Immature natural killer cell (primary cell): ENCODE results near the gene P3H1. TPM values are rescaled to one million over a fixed set of nuclear protein-coding genes. Genes with fewer than 3 reads are reported as not detected.
"Not testable (repeated sequence)": the region's sequence is repeated elsewhere in the genome, so short reads cannot be mapped to it uniquely, and the experiment has no call there.

Source experiments
- DNase-seq, 3 donors: peaks; one replicate each; pipeline ENCODE4 v3.0.0; 2022; ENCODE audit warnings: mixed read lengths in 1 of 3
- H3K27ac Mint-ChIP-seq, 6 donors: one replicate each; pipeline ENCODE4 v1.8.0; 2020; ENCODE audit warnings: mixed read lengths in 6 of 6, mild to moderate bottlenecking in 5 of 6, inconsistent platforms in 4 of 6, moderate library complexity in 3 of 6
- H3K27me3 Mint-ChIP-seq, 3 donors: one replicate each; pipeline ENCODE4 v1.8.0; 2020 to 2021; ENCODE audit warnings: low read depth in 3 of 3, mild to moderate bottlenecking in 3 of 3, mixed read lengths in 3 of 3, moderate library complexity in 3 of 3, inconsistent platforms in 1 of 3
- H3K36me3 Mint-ChIP-seq, 3 donors: one replicate each; pipeline ENCODE4 v1.8.0; 2020; ENCODE audit warnings: mixed read lengths in 3 of 3, inconsistent platforms in 2 of 3, mild to moderate bottlenecking in 2 of 3
- H3K4me1 Mint-ChIP-seq, 2 donors: one replicate each; pipeline ENCODE4 v1.8.0; 2020; ENCODE audit warnings: inconsistent platforms in 2 of 2, mild to moderate bottlenecking in 2 of 2, mixed read lengths in 2 of 2, moderate library complexity in 1 of 2
- H3K4me3 Mint-ChIP-seq, 5 donors: one replicate each; pipeline ENCODE4 v1.8.0; 2020; ENCODE audit warnings: mild to moderate bottlenecking in 5 of 5, mixed read lengths in 5 of 5, inconsistent platforms in 3 of 5, moderate library complexity in 3 of 5
- H3K9me3 Mint-ChIP-seq, 6 donors: one replicate each; pipeline ENCODE4 v1.8.0; 2020; ENCODE audit warnings: mild to moderate bottlenecking in 6 of 6, mixed read lengths in 6 of 6, inconsistent platforms in 4 of 6, moderate library complexity in 3 of 6
- polyA plus RNA-seq, 3 donors: library from polyadenylated mRNA; unstranded; fragments of 300-500 nt; fragmentation: Illumina TruSeq; gene quantifications; one replicate each; pipeline ENCODE4 v1.2.3, GENCODE V29; 2021

Gene P3H1, protein sequence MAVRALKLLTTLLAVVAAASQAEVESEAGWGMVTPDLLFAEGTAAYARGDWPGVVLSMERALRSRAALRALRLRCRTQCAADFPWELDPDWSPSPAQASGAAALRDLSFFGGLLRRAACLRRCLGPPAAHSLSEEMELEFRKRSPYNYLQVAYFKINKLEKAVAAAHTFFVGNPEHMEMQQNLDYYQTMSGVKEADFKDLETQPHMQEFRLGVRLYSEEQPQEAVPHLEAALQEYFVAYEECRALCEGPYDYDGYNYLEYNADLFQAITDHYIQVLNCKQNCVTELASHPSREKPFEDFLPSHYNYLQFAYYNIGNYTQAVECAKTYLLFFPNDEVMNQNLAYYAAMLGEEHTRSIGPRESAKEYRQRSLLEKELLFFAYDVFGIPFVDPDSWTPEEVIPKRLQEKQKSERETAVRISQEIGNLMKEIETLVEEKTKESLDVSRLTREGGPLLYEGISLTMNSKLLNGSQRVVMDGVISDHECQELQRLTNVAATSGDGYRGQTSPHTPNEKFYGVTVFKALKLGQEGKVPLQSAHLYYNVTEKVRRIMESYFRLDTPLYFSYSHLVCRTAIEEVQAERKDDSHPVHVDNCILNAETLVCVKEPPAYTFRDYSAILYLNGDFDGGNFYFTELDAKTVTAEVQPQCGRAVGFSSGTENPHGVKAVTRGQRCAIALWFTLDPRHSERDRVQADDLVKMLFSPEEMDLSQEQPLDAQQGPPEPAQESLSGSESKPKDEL
- 10 to 100 TPM; 11.8 to 20.8 (median 17.3) TPM for polyA plus RNA-seq

- Mint-ChIP-seq H3K4me3 (peak within 1 kb of the TSS in 2 of 5 donors; percentile 92 to 94), H3K9me3 (no peaks in the 10 kb centered on the region), H3K36me3 (peaks cover 0 to 6% (median 2%) of the 10 kb centered on the region in 3 donors), H3K27me3 (peaks cover 0 to 5% (median 2%) of the 10 kb centered on the region in 3 donors), H3K4me1 (peaks cover 33 to 37% of the 10 kb centered on the region in 2 donors), H3K27ac (peak within 1 kb of the TSS in 5 of 6 donors; percentile 89 to 94 (median 93))
- peak; percentile 100 for DNase-seq
Observed at GRCh38 chr1:42766741-42767509, at the start of gene P3H1, which contains the start of gene C1orf50. Gene P3H1, minus strand, starts transcription at chr1:42767028. Its CDS starts 57 bp downstream, at chr1:42766971. Gene C1orf50, plus strand, starts transcription at chr1:42767249. Its CDS starts 63 bp downstream, at chr1:42767312.

DNA sequence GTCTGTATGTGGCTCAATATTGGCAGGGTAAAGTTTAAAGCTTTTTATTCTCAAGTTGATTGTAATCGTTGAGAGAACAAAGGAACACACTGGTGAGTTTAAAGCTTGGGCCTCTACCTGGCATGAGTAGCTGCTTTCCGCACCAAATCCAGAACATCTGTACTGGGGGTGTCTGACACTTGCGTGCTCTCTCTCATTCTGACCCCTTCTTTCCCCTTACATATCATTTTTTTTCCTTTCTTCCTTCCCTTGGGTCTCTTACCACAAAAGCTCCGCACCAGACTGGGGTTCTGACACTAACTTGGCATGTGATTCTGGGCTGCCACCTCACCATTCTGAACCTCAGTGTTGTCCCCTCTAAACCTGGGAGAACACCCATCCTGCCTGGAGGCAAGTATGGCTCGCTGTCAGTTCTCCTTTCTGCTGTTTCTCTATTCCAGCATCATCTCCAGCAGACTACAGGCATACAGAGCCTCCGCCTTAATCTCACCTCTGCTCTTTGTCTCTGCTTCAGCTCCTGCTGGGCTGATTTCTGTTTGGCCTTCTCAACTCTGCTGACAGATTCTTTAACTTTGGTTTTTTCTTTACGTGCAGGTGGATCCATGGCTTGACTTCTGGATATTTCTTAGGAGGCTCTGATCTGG, 49.2 kb upstream of the P3H1 start:
- no peaks in the 10 kb centered on the region for H3K9me3 Mint-ChIP-seq
- peak overlapping the region; percentile 63 to 95 (median 92) for H3K27ac Mint-ChIP-seq
- DNase-seq, result peak in 2 of 3 donors; percentile 1 to 7
- peaks cover 2 to 9% (median 9%) of the 10 kb centered on the region in 3 donors for H3K27me3 Mint-ChIP-seq
- H3K36me3 Mint-ChIP-seq, result peaks cover 0 to 4% (median 4%) of the 10 kb centered on the region in 3 donors
- peak overlapping the region; percentile 77 to 91 (median 87) for H3K4me3 Mint-ChIP-seq
- H3K4me1 Mint-ChIP-seq, result peaks cover 19 to 24% of the 10 kb centered on the region in 2 donors

GRCh38 chr1:42814815-42815214, 48.0 kb upstream of the P3H1 start:
- DNase-seq, H3K4me3 Mint-ChIP-seq, H3K27me3 Mint-ChIP-seq, H3K9me3 Mint-ChIP-seq, H3K36me3 Mint-ChIP-seq, H3K27ac Mint-ChIP-seq: not testable (repeated sequence)
- H3K4me1 Mint-ChIP-seq, result peaks cover 19 to 24% of the 10 kb centered on the region in 2 donors

- no peak for DNase-seq
- H3K27ac Mint-ChIP-seq, result peak overlapping the region in 1 of 6 donors; percentile 63
- peaks cover 0 to 5% of the 10 kb centered on the region in 2 donors for H3K4me1 Mint-ChIP-seq
- H3K9me3 Mint-ChIP-seq, result no peaks in the 10 kb centered on the region
- peaks cover 16 to 23% (median 19%) of the 10 kb centered on the region in 3 donors for H3K36me3 Mint-ChIP-seq
- H3K4me3 Mint-ChIP-seq, result no peak overlapping the region
- H3K27me3 Mint-ChIP-seq, result peaks cover 0 to 2% (median 0%) of the 10 kb centered on the region in 3 donors
Observed at GRCh38 chr1:42807056-42807668, 40.3 kb upstream of the P3H1 start.

DNA sequence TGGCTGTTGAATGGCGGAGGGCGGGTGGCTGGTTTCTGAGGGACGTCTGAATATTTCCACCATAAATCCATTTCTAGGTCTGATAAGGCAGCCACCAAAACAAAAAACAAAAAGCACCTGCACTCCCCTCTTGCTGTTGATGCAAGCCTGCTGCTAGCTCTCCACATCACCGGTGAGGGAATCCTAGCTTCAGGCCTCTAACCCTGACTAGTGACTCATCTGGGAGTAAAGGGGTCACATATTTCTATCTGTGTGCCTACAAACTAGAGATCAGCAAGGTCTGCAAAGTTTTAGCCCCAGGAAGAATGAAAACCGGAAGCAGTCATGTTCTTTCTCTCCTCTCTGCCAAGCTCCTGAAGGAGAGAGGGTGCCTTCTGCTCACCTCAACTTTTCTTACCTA, 39.8 kb upstream of the P3H1 start:
- Mint-ChIP-seq H3K36me3 (peaks cover 15 to 21% (median 19%) of the 10 kb centered on the region in 3 donors), H3K27me3 (peaks cover 0 to 2% (median 0%) of the 10 kb centered on the region in 3 donors), H3K9me3 (no peaks in the 10 kb centered on the region), H3K27ac (no peak overlapping the region), H3K4me3 (no peak overlapping the region), H3K4me1 (peaks cover 0 to 5% of the 10 kb centered on the region in 2 donors)
- no peak for DNase-seq

- Mint-ChIP-seq H3K9me3 (no peaks in the 10 kb centered on the region), H3K4me1 (peaks cover 0 to 5% of the 10 kb centered on the region in 2 donors), H3K36me3 (peaks cover 12 to 19% (median 19%) of the 10 kb centered on the region in 3 donors), H3K4me3 (no peak overlapping the region), H3K27ac (no peak overlapping the region), H3K27me3 (peaks cover 0 to 2% (median 0%) of the 10 kb centered on the region in 3 donors)
- DNase-seq, result no peak
Observed at GRCh38 chr1:42806171-42806570, 39.3 kb upstream of the P3H1 start.

GRCh38 chr1:42801832-42802473, 35.1 kb upstream of the P3H1 start:
- Mint-ChIP-seq H3K36me3 (peaks cover 12 to 19% (median 19%) of the 10 kb centered on the region in 3 donors), H3K27me3 (peaks cover 0 to 2% (median 0%) of the 10 kb centered on the region in 3 donors), H3K4me3 (no peak overlapping the region), H3K27ac (no peak overlapping the region), H3K9me3 (no peaks in the 10 kb centered on the region), H3K4me1 (peaks cover 0 to 1% of the 10 kb centered on the region in 2 donors)
- no peak for DNase-seq

DNA sequence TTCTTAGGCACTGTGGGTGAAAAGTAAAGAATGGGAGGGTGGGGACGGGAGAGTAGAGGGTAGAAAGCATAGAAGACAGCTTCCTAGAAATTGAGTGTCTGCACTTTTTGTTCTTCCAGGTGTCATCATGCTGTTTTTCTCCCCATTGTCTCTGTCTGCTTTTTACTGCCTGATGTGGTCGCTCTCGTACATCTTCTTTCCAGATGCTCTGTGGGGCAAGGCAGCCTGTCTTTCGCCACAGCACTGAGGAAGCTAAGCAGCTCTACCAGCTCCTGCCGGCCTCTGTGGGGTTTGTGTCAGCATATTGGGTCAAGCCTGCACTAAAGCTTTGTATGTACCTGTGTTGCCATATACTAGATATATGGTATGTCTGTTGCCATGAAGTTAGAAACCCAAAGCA, 31.2 kb upstream of the P3H1 start:
- Mint-ChIP-seq H3K4me1 (no peaks in the 10 kb centered on the region), H3K4me3 (no peak overlapping the region), H3K9me3 (no peaks in the 10 kb centered on the region), H3K36me3 (no peaks in the 10 kb centered on the region), H3K27me3 (peaks cover 0 to 4% (median 0%) of the 10 kb centered on the region in 3 donors), H3K27ac (no peak overlapping the region)
- DNase-seq, result no peak

DNA sequence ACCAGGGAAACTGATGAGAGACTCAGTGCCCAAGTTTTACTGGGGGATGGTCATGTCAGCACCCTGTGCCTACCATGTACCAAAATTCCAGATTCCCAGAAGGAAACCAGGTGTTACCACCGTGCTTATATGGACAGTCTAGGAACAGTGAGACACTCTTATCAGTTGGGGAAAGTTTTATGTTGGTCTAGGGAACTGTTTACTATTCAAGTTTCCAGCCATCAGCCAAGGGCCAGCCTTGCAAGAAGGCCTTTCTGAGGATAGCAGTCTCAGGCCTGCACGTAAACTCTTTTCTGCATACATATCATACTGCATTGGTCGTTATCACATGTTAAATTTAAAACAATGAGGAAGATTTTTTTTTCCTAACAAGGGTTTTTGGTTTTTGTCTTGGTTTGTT, 30.6 kb upstream of the P3H1 start:
- Mint-ChIP-seq H3K9me3 (no peaks in the 10 kb centered on the region), H3K27me3 (peaks cover 0 to 4% (median 0%) of the 10 kb centered on the region in 3 donors), H3K4me3 (no peak overlapping the region), H3K36me3 (no peaks in the 10 kb centered on the region), H3K27ac (no peak overlapping the region), H3K4me1 (no peaks in the 10 kb centered on the region)
- no peak for DNase-seq

DNA sequence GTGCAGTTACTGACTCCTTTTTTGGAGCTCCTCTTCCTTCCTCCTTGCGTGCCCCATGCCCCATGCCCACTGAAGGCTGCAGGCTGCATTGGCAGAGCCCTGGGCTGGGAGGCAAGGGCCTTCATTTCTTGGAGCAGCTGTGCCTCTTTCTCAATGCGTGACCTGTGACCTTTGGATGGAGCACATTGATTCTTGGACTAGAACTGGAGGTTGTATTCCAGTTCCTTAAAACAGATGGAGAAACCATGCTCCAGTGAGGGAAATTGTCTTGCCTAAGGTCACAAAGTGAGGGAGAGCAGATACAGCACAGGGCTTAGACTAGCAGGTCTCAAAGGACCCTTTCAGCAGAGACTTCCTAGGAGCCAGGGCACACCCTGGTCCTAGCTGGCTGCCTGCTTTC, 27.0 kb upstream of the P3H1 start:
- no peak overlapping the region for H3K4me3 Mint-ChIP-seq
- H3K27me3 Mint-ChIP-seq, result peaks cover 0 to 4% (median 2%) of the 10 kb centered on the region in 3 donors
- DNase-seq, result no peak
- no peaks in the 10 kb centered on the region for H3K36me3 Mint-ChIP-seq
- no peak overlapping the region for H3K27ac Mint-ChIP-seq
- H3K9me3 Mint-ChIP-seq, result no peaks in the 10 kb centered on the region
- H3K4me1 Mint-ChIP-seq, result no peaks in the 10 kb centered on the region

DNA sequence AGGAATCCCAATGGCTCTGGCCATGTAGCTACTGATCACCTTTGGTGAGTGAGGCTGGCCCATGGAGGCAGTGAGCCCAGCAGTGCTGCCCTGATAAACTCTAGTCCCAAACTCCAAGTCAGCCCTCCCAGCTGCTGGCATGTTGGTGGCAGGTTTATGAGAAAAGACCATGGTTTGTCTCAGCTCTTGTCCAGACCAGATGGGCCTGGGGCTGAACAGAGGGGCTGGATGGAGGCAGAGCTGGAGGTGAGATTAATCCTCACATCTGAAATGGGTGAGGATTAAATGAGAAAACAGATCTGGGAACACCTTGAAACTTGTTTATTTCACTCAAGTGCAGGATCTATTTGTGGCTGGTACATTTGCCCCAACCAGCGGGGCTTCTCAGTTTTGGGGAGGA, 21.2 kb upstream of the P3H1 start:
- H3K27ac Mint-ChIP-seq, result no peak overlapping the region

GRCh38 chr1:42786097-42786496, 19.3 kb upstream of the P3H1 start:
- peak overlapping the region in 3 of 6 donors; percentile 59 to 79 (median 68) for H3K27ac Mint-ChIP-seq
- H3K9me3 Mint-ChIP-seq, result no peaks in the 10 kb centered on the region
- H3K4me1 Mint-ChIP-seq, result peaks cover 12 to 21% of the 10 kb centered on the region in 2 donors
- H3K36me3 Mint-ChIP-seq, result peaks cover 4% of the 10 kb centered on the region in 3 donors
- H3K4me3 Mint-ChIP-seq, result peak overlapping the region; percentile 77 to 89 (median 83)
- DNase-seq, result no peak
- peaks cover 0 to 5% (median 2%) of the 10 kb centered on the region in 3 donors for H3K27me3 Mint-ChIP-seq

More for the DNA sequence above, 21.2 kb upstream of the P3H1 start:
- Mint-ChIP-seq H3K9me3 (no peaks in the 10 kb centered on the region), H3K27me3 (peaks cover 0 to 3% (median 2%) of the 10 kb centered on the region in 3 donors), H3K4me1 (peaks cover 12 to 21% of the 10 kb centered on the region in 2 donors), H3K36me3 (no peaks in the 10 kb centered on the region), H3K4me3 (no peak overlapping the region)
- DNase-seq, result no peak
